Measurements from ENCODE around the gene SPECC1L.

Gene SPECC1L

GRCh38 chr22:24357547-24357946 lies 86.9 kb downstream of the SPECC1L start:
- Histone ChIP-seq H3K9me3 (ENCODE audit: insufficient read depth, low read depth, low read length) (peaks cover 2% of the 10 kb centered on the region), H2BK120ac (ENCODE audit: insufficient read depth, low read length, poor library complexity) (no peak overlapping the region), H3K9ac (ENCODE audit: low read length) (no peak overlapping the region), H2AK5ac (ENCODE audit: low read length) (no peak overlapping the region), H2BK5ac (ENCODE audit: low read depth, low read length, poor library complexity) (no peak overlapping the region), H3K18ac (ENCODE audit: low read length) (no peak overlapping the region), H3K4me2 (ENCODE audit: low read length) (peak overlapping the region; percentile 39), H3K36me3 (ENCODE audit: control insufficient read depth in 1 of 2, insufficient read depth in 2 of 2, low read length in 2 of 2) (peaks cover 8 to 11% of the 10 kb centered on the region in 2 experiments), H3K79me1 (ENCODE audit: low read length) (no peaks in the 10 kb centered on the region), H4K91ac (ENCODE audit: low read depth, low read length) (no peak overlapping the region), H3K23ac (ENCODE audit: low read length) (no peak overlapping the region), H3K27me3 (ENCODE audit: insufficient read depth, low read length) (no peaks in the 10 kb centered on the region), H3K4ac (ENCODE audit: low read depth, low read length) (no peak overlapping the region), H4K12ac (ENCODE audit: low read depth, low read length) (no peak overlapping the region), H3K14ac (ENCODE audit: low read length) (no peak overlapping the region), H3K4me1 (ENCODE audit: control insufficient read depth in 1 of 2, insufficient read depth in 2 of 2, low read length in 2 of 2) (peaks cover 8 to 20% of the 10 kb centered on the region in 2 experiments), H2BK12ac (ENCODE audit: low read length) (no peak overlapping the region), H4K8ac (ENCODE audit: low read depth, low read length) (no peak overlapping the region), H3K27ac (ENCODE audit: low read depth, low read length) (peak overlapping the region; percentile 27), H3K4me3 (ENCODE audit: low read depth, low read length) (no peak overlapping the region), H3K79me2 (ENCODE audit: control insufficient read depth, insufficient read depth, low read length, poor library complexity) (no peaks in the 10 kb centered on the region), H2AFZ (ENCODE audit: insufficient read depth, low read length, poor library complexity) (no peak overlapping the region)
- DNase-seq, result no peak

- Histone ChIP-seq H2BK12ac (ENCODE audit: low read length) (no peak overlapping the region), H4K8ac (ENCODE audit: low read depth, low read length) (no peak overlapping the region), H3K9ac (ENCODE audit: low read length) (no peak overlapping the region), H2BK120ac (ENCODE audit: insufficient read depth, low read length, poor library complexity) (no peak overlapping the region), H3K4ac (ENCODE audit: low read depth, low read length) (no peak overlapping the region), H3K18ac (ENCODE audit: low read length) (no peak overlapping the region), H4K12ac (ENCODE audit: low read depth, low read length) (no peak overlapping the region), H3K4me1 (ENCODE audit: control insufficient read depth in 1 of 2, insufficient read depth in 2 of 2, low read length in 2 of 2) (peaks cover 9 to 20% of the 10 kb centered on the region in 2 experiments), H2AFZ (ENCODE audit: insufficient read depth, low read length, poor library complexity) (no peak overlapping the region), H3K27ac (ENCODE audit: low read depth, low read length) (peak overlapping the region; percentile 27), H3K14ac (ENCODE audit: low read length) (no peak overlapping the region), H3K4me2 (ENCODE audit: low read length) (no peak overlapping the region), H3K27me3 (ENCODE audit: insufficient read depth, low read length) (no peaks in the 10 kb centered on the region), H4K91ac (ENCODE audit: low read depth, low read length) (peak overlapping the region; percentile 41), H3K79me2 (ENCODE audit: control insufficient read depth, insufficient read depth, low read length, poor library complexity) (no peaks in the 10 kb centered on the region), H2BK5ac (ENCODE audit: low read depth, low read length, poor library complexity) (no peak overlapping the region), H3K4me3 (ENCODE audit: low read depth, low read length) (no peak overlapping the region), H3K9me3 (ENCODE audit: insufficient read depth, low read depth, low read length) (peaks cover 2% of the 10 kb centered on the region), H3K79me1 (ENCODE audit: low read length) (no peaks in the 10 kb centered on the region), H3K23ac (ENCODE audit: low read length) (no peak overlapping the region), H3K36me3 (ENCODE audit: control insufficient read depth in 1 of 2, insufficient read depth in 2 of 2, low read length in 2 of 2) (peaks cover 8 to 12% of the 10 kb centered on the region in 2 experiments), H2AK5ac (ENCODE audit: low read length) (no peak overlapping the region)
- no peak for DNase-seq
- no CpG with 5 or more reads among the region's 8 CpGs for WGBS (ENCODE audit: extremely low coverage, insufficient coverage, insufficient read length)
Observed at GRCh38 chr22:24358105-24358836, 87.6 kb downstream of the SPECC1L start.

GRCh38 chr22:24359452-24360120 lies 89.0 kb downstream of the SPECC1L start:
- H3K23ac ChIP-seq (ENCODE audit: low read length), result no peak overlapping the region
- no peak overlapping the region for H3K18ac ChIP-seq (ENCODE audit: low read length)
- WGBS (ENCODE audit: extremely low coverage, insufficient coverage, insufficient read length), result no CpG with 5 or more reads among the region's 5 CpGs

GRCh38 chr22:24361976-24362646 lies 91.5 kb downstream of the SPECC1L start:
- no peak overlapping the region for H3K14ac ChIP-seq (ENCODE audit: low read length)
- no peak overlapping the region for H3K23ac ChIP-seq (ENCODE audit: low read length)
- no peak for DNase-seq
- H4K12ac ChIP-seq (ENCODE audit: low read depth, low read length), result no peak overlapping the region
- H3K4me1 ChIP-seq (ENCODE audit: control insufficient read depth in 1 of 2, insufficient read depth in 2 of 2, low read length in 2 of 2), result peaks cover 10 to 22% of the 10 kb centered on the region in 2 experiments
- H3K9me3 ChIP-seq (ENCODE audit: insufficient read depth, low read depth, low read length), result no peaks in the 10 kb centered on the region
- H3K27me3 ChIP-seq (ENCODE audit: insufficient read depth, low read length), result no peaks in the 10 kb centered on the region
- no peak overlapping the region for H2AK5ac ChIP-seq (ENCODE audit: low read length)
- H3K79me2 ChIP-seq (ENCODE audit: control insufficient read depth, insufficient read depth, low read length, poor library complexity), result no peaks in the 10 kb centered on the region
- no peak overlapping the region for H3K4ac ChIP-seq (ENCODE audit: low read depth, low read length)
- H3K79me1 ChIP-seq (ENCODE audit: low read length), result no peaks in the 10 kb centered on the region
- H2BK12ac ChIP-seq (ENCODE audit: low read length), result no peak overlapping the region
- peaks cover 9% of the 10 kb centered on the region in 2 experiments for H3K36me3 ChIP-seq (ENCODE audit: control insufficient read depth in 1 of 2, insufficient read depth in 2 of 2, low read length in 2 of 2)
- no CpG with 5 or more reads among the region's 4 CpGs for WGBS (ENCODE audit: extremely low coverage, insufficient coverage, insufficient read length)
- H3K4me3 ChIP-seq (ENCODE audit: low read depth, low read length), result no peak overlapping the region
- H2AFZ ChIP-seq (ENCODE audit: insufficient read depth, low read length, poor library complexity), result no peak overlapping the region
- no peak overlapping the region for H3K4me2 ChIP-seq (ENCODE audit: low read length)
- no peak overlapping the region for H2BK120ac ChIP-seq (ENCODE audit: insufficient read depth, low read length, poor library complexity)
- no peak overlapping the region for H4K91ac ChIP-seq (ENCODE audit: low read depth, low read length)
- no peak overlapping the region for H2BK5ac ChIP-seq (ENCODE audit: low read depth, low read length, poor library complexity)
- no peak overlapping the region for H3K18ac ChIP-seq (ENCODE audit: low read length)
- H4K8ac ChIP-seq (ENCODE audit: low read depth, low read length), result no peak overlapping the region
- no peak overlapping the region for H3K27ac ChIP-seq (ENCODE audit: low read depth, low read length)
- no peak overlapping the region for H3K9ac ChIP-seq (ENCODE audit: low read length)

More at GRCh38 chr22:24359452-24360120, 89.0 kb downstream of the SPECC1L start:
- no peak for DNase-seq
- Histone ChIP-seq H3K4me2 (ENCODE audit: low read length) (no peak overlapping the region), H4K8ac (ENCODE audit: low read depth, low read length) (no peak overlapping the region), H3K4me1 (ENCODE audit: control insufficient read depth in 1 of 2, insufficient read depth in 2 of 2, low read length in 2 of 2) (peaks cover 10 to 24% of the 10 kb centered on the region in 2 experiments), H3K27me3 (ENCODE audit: insufficient read depth, low read length) (no peaks in the 10 kb centered on the region), H2BK12ac (ENCODE audit: low read length) (no peak overlapping the region), H4K91ac (ENCODE audit: low read depth, low read length) (no peak overlapping the region), H3K4ac (ENCODE audit: low read depth, low read length) (no peak overlapping the region), H2AFZ (ENCODE audit: insufficient read depth, low read length, poor library complexity) (no peak overlapping the region), H3K79me1 (ENCODE audit: low read length) (no peaks in the 10 kb centered on the region), H2BK120ac (ENCODE audit: insufficient read depth, low read length, poor library complexity) (no peak overlapping the region), H3K27ac (ENCODE audit: low read depth, low read length) (no peak overlapping the region), H3K9me3 (ENCODE audit: insufficient read depth, low read depth, low read length) (no peaks in the 10 kb centered on the region), H2BK5ac (ENCODE audit: low read depth, low read length, poor library complexity) (no peak overlapping the region), H4K12ac (ENCODE audit: low read depth, low read length) (no peak overlapping the region), H3K4me3 (ENCODE audit: low read depth, low read length) (no peak overlapping the region), H2AK5ac (ENCODE audit: low read length) (no peak overlapping the region), H3K9ac (ENCODE audit: low read length) (no peak overlapping the region), H3K36me3 (ENCODE audit: control insufficient read depth in 1 of 2, insufficient read depth in 2 of 2, low read length in 2 of 2) (peaks cover 5% of the 10 kb centered on the region in 2 experiments), H3K14ac (ENCODE audit: low read length) (no peak overlapping the region), H3K79me2 (ENCODE audit: control insufficient read depth, insufficient read depth, low read length, poor library complexity) (no peaks in the 10 kb centered on the region)

Measured in trophoblast cell (in vitro differentiated cells and primary cell).